ENCODE results near the gene SRPRA.

DNA sequence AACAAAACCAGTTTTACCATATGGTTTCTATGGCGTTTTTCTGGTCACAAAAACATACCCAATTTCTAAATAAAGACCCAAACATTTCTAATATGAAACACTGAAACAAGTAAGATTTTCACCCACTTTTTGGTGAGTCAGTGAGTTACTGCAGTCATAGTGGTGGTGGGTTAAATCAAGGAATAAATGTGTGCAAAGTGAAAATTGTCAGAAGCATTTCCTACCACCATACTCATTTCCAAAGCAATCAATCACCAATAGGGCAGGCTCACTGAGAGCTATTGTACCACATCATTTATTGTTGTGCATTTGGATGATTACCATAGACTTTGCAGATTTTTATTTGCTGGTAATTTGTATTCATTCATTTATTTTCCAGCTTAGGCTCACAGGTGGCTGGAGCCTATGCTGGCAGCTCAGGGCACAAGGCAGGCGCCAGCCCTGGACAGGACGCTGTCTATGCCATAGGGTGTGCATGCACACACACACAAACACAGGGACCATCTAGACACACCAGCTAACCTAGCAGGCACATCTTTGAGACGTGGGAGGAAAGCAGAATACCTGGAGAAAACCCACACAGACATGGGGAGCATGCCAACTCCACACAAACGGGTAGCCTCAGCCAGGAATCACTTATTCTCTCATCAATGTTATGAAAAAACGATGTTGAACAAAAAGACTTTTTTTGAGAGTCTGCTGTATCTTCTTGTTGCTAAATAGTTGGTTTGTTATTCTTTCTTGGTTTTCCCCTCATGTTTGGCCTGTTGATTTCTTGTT lies 52.0 kb downstream of the SRPRA start:
- TF ChIP-seq SP1 (IDR thresholded peaks at IDR 0.05) (no peak), FOXK2 (IDR thresholded peaks at IDR 0.05) (no peak), HDGF (IDR thresholded peaks at IDR 0.05; ENCODE audit: borderline replicate concordance) (no peak), NFRKB (IDR thresholded peaks at IDR 0.05) (no peak), ARNT (IDR thresholded peaks at IDR 0.05) (no peak), CTBP1 (IDR thresholded peaks at IDR 0.05; ENCODE audit: borderline replicate concordance) (no peak), L3MBTL2 (conservative IDR thresholded peaks at IDR 0.05) (no peak), BHLHE40 (IDR thresholded peaks at IDR 0.05; ENCODE audit: borderline replicate concordance) (no peak), TARDBP (IDR thresholded peaks at IDR 0.05) (no peak)

Data from HEK293T (cell line).